Keratinocyte (primary cell): ENCODE measurements around the gene HYAL2.

Experiments used
- CTCF ChIP-seq, 3 experiments: IDR thresholded peaks in 1 of 3; conservative IDR thresholded peaks in 1 of 3; optimal IDR thresholded peaks in 1 of 3; 2 replicates in 2 of 3; 3 replicates in 1 of 3; pipeline versions ENCODE3 to v1.5.1; 2011; ENCODE audit warnings: low read length in 3 of 3, mild to moderate bottlenecking in 3 of 3, moderate library complexity in 2 of 3, control low read depth in 1 of 3, inconsistent platforms in 1 of 3; ENCODE audit not compliant: insufficient read depth in 2 of 3; ENCODE audit errors: extremely low read depth in 1 of 3
- EZH2 ChIP-seq: IDR thresholded peaks from one replicate; pipeline ENCODE4 v1.6.1; 2012; ENCODE audit warnings: inconsistent platforms, mild to moderate bottlenecking, low read length, moderate library complexity

- no peak for TF ChIP-seq CTCF (optimal IDR thresholded peaks at IDR 0.05 in 1 of 3, IDR thresholded peaks at IDR 0.05 in 1 of 3, conservative IDR thresholded peaks at IDR 0.05 in 1 of 3; ENCODE audit: extremely low read depth in 1 of 3, insufficient read depth in 2 of 3, low read length in 3 of 3)
- TF ChIP-seq EZH2 = no peak
Observed at GRCh38 chr3:50345586-50346234, 23.2 kb upstream of the HYAL2 start, which contains the start of gene ZMYND10.
